OCI-LY7 (cell line): ENCODE results near the gene GFAP. TPM values are rescaled to one million over a fixed set of nuclear protein-coding genes. Genes with fewer than 3 reads are reported as not detected.
A peak's percentile ranks its signal among the peaks of the same experiment; 100 is the strongest.

ENCODE experiments used
- BruUV-seq: library from RNA; stranded (reverse); fragments of 400-500 nt; replicated peaks from 2 replicates; lab custom pipeline; 2021; lab: Mats Ljungman, UMichigan
- CTCF ChIA-PET: fragments of 300-600 bp; sonication (Branson Sonifier 250); formaldehyde crosslinking; loops from one replicate; lab custom pipeline; 2022; ENCODE audit warnings: antibody characterized with exemption; ENCODE audit not compliant: unreplicated experiment; lab: Charles Lee
- POLR2A ChIA-PET: fragments of 300-600 bp; sonication (Branson Sonifier 250); formaldehyde crosslinking; loops from one replicate; lab custom pipeline; 2022; ENCODE audit warnings: antibody characterized with exemption; lab: Charles Lee
- DNase-seq: peaks from one replicate; pipeline ENCODE4 v3.0.0-alpha.2; 2015; ENCODE audit warnings: low spot score
- H2AFZ ChIP-seq: fragments of 200-600 bp; sonication (generic), shearing (Covaris generic); 2 replicates; pipeline ENCODE4 v1.6.1; 2014; ENCODE audit warnings: mild to moderate bottlenecking, antibody characterized with exemption, low read length, moderate library complexity
- H3K27ac ChIP-seq: fragments of 200-600 bp; sonication (generic); 2 replicates; pipeline ENCODE4 v1.5.1; 2014; ENCODE audit warnings: mixed run types, low read depth, mild to moderate bottlenecking, moderate library complexity, low read length, inconsistent platforms; ENCODE audit not compliant: poor library complexity, severe bottlenecking
- H3K36me3 ChIP-seq: fragments of 200-600 bp; sonication (generic); 2 replicates; pipeline ENCODE4 v1.6.1; 2014; ENCODE audit warnings: mild to moderate bottlenecking, antibody characterized with exemption, low read length, moderate library complexity, mixed read lengths; ENCODE audit not compliant: insufficient read depth
- H3K4me1 ChIP-seq: fragments of 200-600 bp; sonication (generic); 2 replicates; pipeline ENCODE4 v1.5.1; 2014; ENCODE audit warnings: mild to moderate bottlenecking, low read length; ENCODE audit not compliant: insufficient read depth, poor library complexity, severe bottlenecking
- H3K4me2 ChIP-seq: fragments of 200-600 bp; sonication (generic); 2 replicates; pipeline ENCODE4 v1.6.1; 2014; ENCODE audit warnings: mild to moderate bottlenecking, low read length
- H3K4me3 ChIP-seq: fragments of 200-600 bp; sonication (generic); 2 replicates; pipeline ENCODE4 v1.5.1; 2014; ENCODE audit warnings: mild to moderate bottlenecking, low read depth, low read length; ENCODE audit not compliant: poor library complexity, severe bottlenecking
- H3K79me2 ChIP-seq: fragments of 200-600 bp; sonication (generic); 2 replicates; pipeline ENCODE4 v1.6.1; 2016; ENCODE audit warnings: low read depth, mild to moderate bottlenecking, low read length, moderate library complexity, mixed read lengths; ENCODE audit not compliant: insufficient read depth
- H3K9me2 ChIP-seq: fragments of 200-600 bp; sonication (generic); 2 replicates; pipeline ENCODE4 v1.6.1; 2016; ENCODE audit warnings: mild to moderate bottlenecking, low read length, mixed read lengths; ENCODE audit not compliant: insufficient read depth
- H3K9me3 ChIP-seq: fragments of 200-600 bp; sonication (generic); 2 replicates; pipeline ENCODE4 v1.6.1; 2014; ENCODE audit warnings: mild to moderate bottlenecking, mixed run types, low read length, mixed read lengths
- H4K20me1 ChIP-seq: fragments of 200-600 bp; sonication (generic); 2 replicates; pipeline ENCODE4 v1.6.1; 2014; ENCODE audit warnings: mild to moderate bottlenecking, antibody characterized with exemption, low read length, moderate library complexity, mixed read lengths; ENCODE audit not compliant: insufficient read depth
- CTCF ChIP-seq: fragments of 200-600 bp; sonication (generic); conservative IDR thresholded peaks from 2 replicates; pipeline ENCODE4 v1.5.1; 2014; ENCODE audit warnings: mild to moderate bottlenecking, antibody characterized with exemption, low read length, moderate library complexity, mixed read lengths
- EZH2phosphoT487 ChIP-seq: fragments of 200-600 bp; sonication (generic); IDR thresholded peaks from 2 replicates; pipeline ENCODE4 v1.6.1; 2018; ENCODE audit warnings: low read depth, borderline replicate concordance, mild to moderate bottlenecking, mixed run types, antibody characterized with exemption, low read length, moderate library complexity, mixed read lengths
- intact Hi-C: fragments of 100-400 bp; cut with micrococcal nuclease; formaldehyde crosslinking; loops from one replicate; pipeline ENCODE4 v1.10.0; 2022; ENCODE audit not compliant: unreplicated experiment
- total RNA-seq, 2 experiments: library from RNA; depleted of rRNA in 1 of 2; stranded (reverse); fragments of >200 nt in 1 of 2; shearing (Covaris generic) in 1 of 2; gene quantifications; 2 replicates each; pipeline ENCODE4 v1.2.3, GENCODE V29; 2014 to 2022

GFAP gene
- total RNA-seq, 2 experiments from 2014 or later, result not detected

- Histone ChIP-seq H3K9me2 (no peaks in the 10 kb centered on the region), H3K36me3 (peaks cover 9% of the 10 kb centered on the region), H4K20me1 (no peaks in the 10 kb centered on the region), H3K79me2 (no peaks in the 10 kb centered on the region), H3K27ac (no peak overlapping the region), H3K4me3 (no peak overlapping the region), H3K4me1 (peaks cover 23% of the 10 kb centered on the region), H2AFZ (no peak overlapping the region; the same call in 1 of the 2 replicates), H3K9me3 (no peaks in the 10 kb centered on the region), H3K4me2 (peak overlapping the region; percentile 21)
- TF ChIP-seq CTCF, result no peak
- TF ChIP-seq EZH2phosphoT487, result no peak
- no TSS peak for BruUV-seq
- ChIA-PET POLR2A (interaction anchor here (0.6 to 1.4 kb wide), 2 partner anchors 25 to 131 kb away, joined by 5 read pairs; no protein-coding TSS in a partner anchor), CTCF (interaction anchor here (1.1 to 1.3 kb wide), 2 partner anchors 9 to 56 kb away, joined by 3 to 4 read pairs; no protein-coding TSS in a partner anchor)
- DNase-seq, result no peak
- intact Hi-C loops, result loop anchor here (2.0 kb wide), 1 partner anchor 177 kb away; no protein-coding TSS in a partner anchor
Observed at GRCh38 chr17:44921122-44921882, 6.0 kb upstream of the GFAP start.

DNA sequence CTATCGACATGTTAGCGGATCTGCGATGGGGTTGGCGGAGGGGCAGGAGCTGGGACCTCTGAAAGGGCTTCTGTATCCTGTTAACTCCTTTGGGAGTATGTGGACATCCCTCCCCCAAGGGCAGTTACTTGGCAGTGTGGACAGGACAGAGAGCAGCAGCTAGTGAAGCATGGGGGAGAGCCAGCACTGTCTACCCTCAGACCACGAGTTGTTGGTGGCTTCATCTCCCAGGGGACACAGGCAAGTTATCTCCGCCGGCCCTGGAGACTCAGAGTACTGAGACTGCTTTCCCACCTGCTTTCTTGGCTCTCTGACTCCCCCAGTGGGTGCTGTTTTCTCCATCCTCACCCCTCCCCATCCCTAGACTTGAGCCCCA, 5.3 kb upstream of the GFAP start:
- Histone ChIP-seq H3K4me2 (peak overlapping the region; percentile 21), H4K20me1 (no peaks in the 10 kb centered on the region), H3K27ac (no peak overlapping the region), H3K9me2 (no peaks in the 10 kb centered on the region), H3K36me3 (peaks cover 2% of the 10 kb centered on the region), H3K4me1 (peaks cover 23% of the 10 kb centered on the region), H3K9me3 (no peaks in the 10 kb centered on the region), H3K4me3 (no peak overlapping the region), H2AFZ (peak overlapping the region; percentile 4; the same call in 1 of the 2 replicates), H3K79me2 (no peaks in the 10 kb centered on the region)
- BruUV-seq, result no TSS peak
- DNase-seq, result peak; percentile 46
- intact Hi-C loops, result loop anchor here (1.0 to 2.0 kb wide), 3 partner anchors 102 to 213 kb away; no protein-coding TSS in a partner anchor
- ChIA-PET POLR2A (interaction anchor here (0.6 to 1.4 kb wide), 4 partner anchors 10 to 132 kb away, joined by 3 to 5 read pairs (median 4); no protein-coding TSS in a partner anchor), CTCF (interaction anchor here (0.6 to 1.3 kb wide), 6 partner anchors 9 to 215 kb away, joined by 3 to 5 read pairs (median 3); partner anchors contain the start of gene ACBD4)
- no peak for TF ChIP-seq CTCF
- TF ChIP-seq EZH2phosphoT487, result no peak
